Measurements from ENCODE around the gene S100A6.

DNA sequence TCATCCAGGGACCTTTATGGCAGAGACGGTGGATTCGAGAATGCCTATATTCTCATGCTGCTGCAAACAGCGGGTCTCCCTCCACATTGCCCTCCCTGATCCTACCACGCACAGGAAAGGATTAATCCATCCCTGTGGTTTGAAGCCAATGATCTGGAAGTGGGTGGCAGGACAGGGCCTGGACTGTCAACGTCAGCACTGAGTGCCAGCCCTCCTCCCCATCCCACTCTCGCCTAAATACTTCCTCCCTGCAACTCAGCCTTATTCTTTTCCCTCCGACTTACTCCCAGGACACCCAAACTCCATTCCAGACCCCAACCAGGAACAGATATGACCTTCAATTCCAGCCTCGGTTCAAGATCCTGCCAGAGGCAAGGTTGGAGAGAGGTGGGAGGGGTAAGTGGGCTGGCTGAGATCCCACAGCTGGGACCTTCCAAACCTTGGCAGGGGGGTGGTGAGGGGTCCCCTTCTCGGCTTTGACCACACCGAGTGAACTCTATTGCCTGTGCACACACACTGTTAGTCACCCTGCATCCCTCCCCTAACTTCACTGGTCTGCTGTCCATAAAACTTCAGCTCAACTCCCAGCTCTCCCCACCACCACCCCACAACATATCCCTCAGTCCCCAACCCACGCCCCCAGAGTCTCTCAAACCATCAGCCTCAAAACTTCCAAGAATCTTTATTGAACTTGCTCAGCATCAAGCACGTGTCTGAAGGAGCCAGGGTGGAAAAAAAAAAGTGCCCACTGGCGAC lies 7.3 kb upstream of the S100A6 start:
- TF ChIP-seq, protein P1, sequence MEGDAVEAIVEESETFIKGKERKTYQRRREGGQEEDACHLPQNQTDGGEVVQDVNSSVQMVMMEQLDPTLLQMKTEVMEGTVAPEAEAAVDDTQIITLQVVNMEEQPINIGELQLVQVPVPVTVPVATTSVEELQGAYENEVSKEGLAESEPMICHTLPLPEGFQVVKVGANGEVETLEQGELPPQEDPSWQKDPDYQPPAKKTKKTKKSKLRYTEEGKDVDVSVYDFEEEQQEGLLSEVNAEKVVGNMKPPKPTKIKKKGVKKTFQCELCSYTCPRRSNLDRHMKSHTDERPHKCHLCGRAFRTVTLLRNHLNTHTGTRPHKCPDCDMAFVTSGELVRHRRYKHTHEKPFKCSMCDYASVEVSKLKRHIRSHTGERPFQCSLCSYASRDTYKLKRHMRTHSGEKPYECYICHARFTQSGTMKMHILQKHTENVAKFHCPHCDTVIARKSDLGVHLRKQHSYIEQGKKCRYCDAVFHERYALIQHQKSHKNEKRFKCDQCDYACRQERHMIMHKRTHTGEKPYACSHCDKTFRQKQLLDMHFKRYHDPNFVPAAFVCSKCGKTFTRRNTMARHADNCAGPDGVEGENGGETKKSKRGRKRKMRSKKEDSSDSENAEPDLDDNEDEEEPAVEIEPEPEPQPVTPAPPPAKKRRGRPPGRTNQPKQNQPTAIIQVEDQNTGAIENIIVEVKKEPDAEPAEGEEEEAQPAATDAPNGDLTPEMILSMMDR (IDR thresholded peaks at IDR 0.05) = no peak
- TF ChIP-seq POLR2A (IDR thresholded peaks at IDR 0.05) = no peak

Measured in right lobe of liver (tissue), 4 donors.